ENCODE data around the gene KCNH6.

Gene KCNH6

GRCh38 chr17:63500543-63501390 is 22.4 kb upstream of the KCNH6 start:
- H3K4me3 ChIP-seq (ENCODE audit: low read depth, low read length) = no peak overlapping the region
- no peak for DNase-seq (ENCODE audit: low read depth)
- no peak for TF ChIP-seq CTCF (IDR thresholded peaks at IDR 0.05; ENCODE audit: insufficient read depth, low read depth, low read length, missing control alignments)

- TF ChIP-seq CTCF (IDR thresholded peaks at IDR 0.05; ENCODE audit: insufficient read depth, low read depth, low read length, missing control alignments) = no peak
- H3K4me3 ChIP-seq (ENCODE audit: low read depth, low read length) = no peak overlapping the region
Observed at GRCh38 chr17:63503341-63503705, 19.8 kb upstream of the KCNH6 start.

GRCh38 chr17:63504261-63504660 is 18.9 kb upstream of the KCNH6 start:
- no peak overlapping the region for H3K4me3 ChIP-seq (ENCODE audit: low read depth, low read length)
- no peak for TF ChIP-seq CTCF (IDR thresholded peaks at IDR 0.05; ENCODE audit: insufficient read depth, low read depth, low read length, missing control alignments)
- DNase-seq (ENCODE audit: low read depth) = no peak

More at GRCh38 chr17:63503341-63503705, 19.8 kb upstream of the KCNH6 start:
- DNase-seq (ENCODE audit: low read depth) = no peak

- H3K4me3 ChIP-seq (ENCODE audit: low read depth, low read length) = no peak overlapping the region
- DNase-seq (ENCODE audit: low read depth) = no peak
- no peak for TF ChIP-seq CTCF (IDR thresholded peaks at IDR 0.05; ENCODE audit: insufficient read depth, low read depth, low read length, missing control alignments)
Observed at GRCh38 chr17:63505341-63505740, 17.8 kb upstream of the KCNH6 start.

GRCh38 chr17:63506627-63507026 is 16.5 kb upstream of the KCNH6 start:
- H3K4me3 ChIP-seq (ENCODE audit: low read depth, low read length) = no peak overlapping the region
- TF ChIP-seq CTCF (IDR thresholded peaks at IDR 0.05; ENCODE audit: insufficient read depth, low read depth, low read length, missing control alignments) = no peak
- no peak for DNase-seq (ENCODE audit: low read depth)

- H3K4me3 ChIP-seq (ENCODE audit: low read depth, low read length) = no peak overlapping the region
- no peak for TF ChIP-seq CTCF (IDR thresholded peaks at IDR 0.05; ENCODE audit: insufficient read depth, low read depth, low read length, missing control alignments)
- no peak for DNase-seq (ENCODE audit: low read depth)
Observed at GRCh38 chr17:63511331-63511730, 11.8 kb upstream of the KCNH6 start.

- no peak for DNase-seq (ENCODE audit: low read depth)
- TF ChIP-seq CTCF (IDR thresholded peaks at IDR 0.05; ENCODE audit: insufficient read depth, low read depth, low read length, missing control alignments) = no peak
Observed at GRCh38 chr17:63512388-63512787, 10.8 kb upstream of the KCNH6 start.

More at GRCh38 chr17:63512388-63512787, 10.8 kb upstream of the KCNH6 start:
- H3K4me3 ChIP-seq (ENCODE audit: low read depth, low read length) = no peak overlapping the region
